Fibroblast of pulmonary artery (primary cell): ENCODE data around the gene CD177.
"Not testable (repeated sequence)": the region's sequence is repeated elsewhere in the genome, so short reads cannot be mapped to it uniquely, and the experiment has no call there.

Source experiments
- DNase-seq: peaks from one replicate; pipeline ENCODE4 v3.0.0-alpha.2; 2010; ENCODE audit warnings: low read depth
- H3K4me3 ChIP-seq: replicated peaks from 2 replicates; pipeline ENCODE4 v1.5.1; 2011; ENCODE audit warnings: low read depth, mild to moderate bottlenecking, control low read depth, low read length, moderate library complexity
- TF ChIP-seq, protein P1 (sequence below): IDR thresholded peaks from 2 replicates; pipeline ENCODE4 v1.5.1; 2011; ENCODE audit warnings: mild to moderate bottlenecking, control low read depth, low read length, inconsistent platforms; ENCODE audit errors: missing control alignments

CD177 gene

DNA sequence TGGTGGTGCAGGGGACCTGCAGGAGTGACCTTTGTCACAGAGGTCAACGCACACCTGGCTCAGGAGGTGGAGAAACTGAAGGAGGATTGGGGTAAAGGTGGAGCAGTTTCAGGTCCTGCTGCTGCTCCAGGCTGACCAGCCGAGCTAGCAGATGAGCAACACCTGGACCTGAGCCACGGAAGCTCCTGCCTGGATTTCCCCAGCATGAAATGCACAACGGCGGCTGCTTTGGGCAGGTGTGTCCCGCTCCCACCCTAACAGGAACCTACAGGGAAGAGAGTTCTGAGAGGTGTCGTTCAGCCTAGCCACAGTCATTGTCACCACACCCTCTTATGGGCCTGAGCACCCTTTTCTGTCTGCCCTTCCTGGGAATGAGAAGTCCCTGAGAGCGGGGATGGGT lies 15.7 kb upstream of the CD177 start:
- TF ChIP-seq, protein P1, sequence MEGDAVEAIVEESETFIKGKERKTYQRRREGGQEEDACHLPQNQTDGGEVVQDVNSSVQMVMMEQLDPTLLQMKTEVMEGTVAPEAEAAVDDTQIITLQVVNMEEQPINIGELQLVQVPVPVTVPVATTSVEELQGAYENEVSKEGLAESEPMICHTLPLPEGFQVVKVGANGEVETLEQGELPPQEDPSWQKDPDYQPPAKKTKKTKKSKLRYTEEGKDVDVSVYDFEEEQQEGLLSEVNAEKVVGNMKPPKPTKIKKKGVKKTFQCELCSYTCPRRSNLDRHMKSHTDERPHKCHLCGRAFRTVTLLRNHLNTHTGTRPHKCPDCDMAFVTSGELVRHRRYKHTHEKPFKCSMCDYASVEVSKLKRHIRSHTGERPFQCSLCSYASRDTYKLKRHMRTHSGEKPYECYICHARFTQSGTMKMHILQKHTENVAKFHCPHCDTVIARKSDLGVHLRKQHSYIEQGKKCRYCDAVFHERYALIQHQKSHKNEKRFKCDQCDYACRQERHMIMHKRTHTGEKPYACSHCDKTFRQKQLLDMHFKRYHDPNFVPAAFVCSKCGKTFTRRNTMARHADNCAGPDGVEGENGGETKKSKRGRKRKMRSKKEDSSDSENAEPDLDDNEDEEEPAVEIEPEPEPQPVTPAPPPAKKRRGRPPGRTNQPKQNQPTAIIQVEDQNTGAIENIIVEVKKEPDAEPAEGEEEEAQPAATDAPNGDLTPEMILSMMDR = no peak
- H3K4me3 ChIP-seq = no peak overlapping the region
- no peak for DNase-seq

DNA sequence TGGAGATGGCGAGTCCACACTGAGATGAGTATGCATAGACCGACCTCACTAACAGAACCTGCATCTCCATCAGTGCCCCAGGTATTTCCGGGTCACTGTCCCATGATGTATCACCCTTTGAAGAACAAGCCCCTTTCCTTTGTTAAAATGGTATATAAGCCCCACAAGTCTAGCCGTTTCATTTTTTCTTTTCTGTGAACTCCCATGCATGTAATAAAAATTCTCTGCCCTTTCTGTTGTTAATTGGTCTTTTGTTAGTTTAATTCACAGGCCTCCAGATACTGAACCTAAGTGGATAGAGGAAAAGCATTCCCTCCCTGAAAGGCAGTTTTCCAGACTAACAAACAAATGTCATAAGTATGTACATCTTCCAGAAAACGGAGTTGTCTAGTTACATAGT lies 15.0 kb upstream of the CD177 start:
- TF ChIP-seq, protein P1 = no peak
- H3K4me3 ChIP-seq = no peak overlapping the region
- no peak for DNase-seq

DNA sequence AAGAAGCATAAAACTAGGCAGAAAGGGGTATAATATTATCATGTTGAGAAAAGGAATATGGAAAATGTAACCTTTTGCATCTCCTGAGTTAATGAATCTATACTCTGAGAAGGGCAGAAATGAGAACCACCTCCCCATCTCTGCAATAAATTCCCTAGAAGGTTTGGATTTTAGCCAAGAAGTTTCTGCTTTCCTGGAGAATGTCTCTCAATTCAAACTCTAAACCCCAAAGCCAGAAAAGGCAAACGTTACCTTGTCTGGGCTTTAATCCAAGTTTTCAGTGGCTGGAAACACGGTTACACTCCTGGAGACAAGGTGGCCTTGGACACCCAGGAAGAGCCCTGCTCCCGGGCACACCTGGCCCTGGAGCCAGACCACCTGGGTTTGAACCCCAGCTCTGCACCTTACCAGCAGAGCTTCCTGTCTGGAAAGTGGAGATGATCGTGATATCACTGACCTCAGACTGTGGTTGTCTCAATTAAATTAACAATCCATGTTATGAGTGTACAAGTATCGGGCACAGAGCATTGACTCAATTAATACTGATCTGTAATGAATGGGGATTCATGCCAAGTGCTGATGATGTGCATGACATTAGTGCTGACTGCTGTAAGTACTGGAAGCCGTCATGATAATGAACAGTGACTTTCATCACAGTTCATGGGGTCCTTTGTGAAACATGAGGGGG lies 14.1 kb upstream of the CD177 start:
- not testable (repeated sequence) for H3K4me3 ChIP-seq, DNase-seq

DNA sequence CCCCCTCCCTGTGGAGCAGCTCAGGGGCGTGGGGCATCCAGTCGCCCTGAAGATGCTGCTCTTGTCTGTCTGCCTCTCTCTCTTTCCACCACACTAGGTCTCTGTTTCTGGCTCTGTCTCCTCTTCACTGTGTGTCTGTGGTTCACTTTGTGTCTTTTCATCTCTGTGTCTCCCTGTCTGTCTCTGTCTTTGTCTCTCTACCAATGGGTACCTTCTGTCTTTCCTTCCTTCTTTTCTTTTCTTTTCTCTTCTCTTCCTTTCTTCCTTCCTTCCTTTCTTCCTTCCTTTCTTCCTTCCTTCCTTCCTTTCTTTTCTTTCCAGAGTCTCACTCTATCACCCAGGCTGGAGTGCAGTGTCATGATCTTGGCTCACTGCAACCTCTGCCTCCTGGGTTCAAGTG lies 13.4 kb upstream of the CD177 start:
- H3K4me3 ChIP-seq, DNase-seq: not testable (repeated sequence)

DNA sequence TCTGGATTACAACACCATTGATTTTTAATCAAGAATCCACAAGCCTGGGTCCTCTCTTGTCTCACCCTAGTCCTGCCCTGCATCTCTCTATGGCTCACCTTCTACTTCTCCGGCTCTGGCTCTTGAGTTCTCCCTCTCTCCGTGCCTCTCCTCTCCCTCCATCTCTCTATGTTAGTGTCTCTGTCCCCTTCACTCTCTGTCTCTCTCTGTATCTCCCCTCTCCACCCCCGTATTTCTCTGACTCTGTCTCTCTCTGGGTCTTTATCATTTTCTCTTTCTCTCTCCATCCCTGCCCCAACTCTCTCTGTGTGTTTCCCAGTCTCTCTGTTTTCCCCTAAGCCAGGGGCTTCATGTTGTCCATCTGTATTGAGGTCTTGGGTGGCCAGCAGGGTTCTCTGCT lies 12.4 kb upstream of the CD177 start:
- not testable (repeated sequence) for H3K4me3 ChIP-seq, DNase-seq

DNA sequence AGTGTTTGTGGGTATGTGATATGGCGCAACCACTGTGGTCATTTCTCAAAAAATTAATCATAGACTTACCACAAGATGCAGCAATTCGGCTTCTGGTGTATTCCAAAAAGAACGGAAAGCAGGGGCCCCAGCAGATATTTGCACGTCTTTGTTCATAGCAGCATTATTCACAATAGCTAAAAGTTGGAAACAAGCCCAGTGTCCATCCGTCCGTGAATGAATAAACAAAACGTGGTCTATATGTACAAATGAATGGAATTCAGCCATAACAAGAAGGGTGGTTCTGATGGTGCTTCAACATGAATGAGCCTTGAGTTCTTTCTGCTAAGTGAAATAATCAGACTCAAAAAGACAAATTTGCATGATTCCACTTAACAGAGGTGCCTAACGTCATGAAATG lies 11.4 kb upstream of the CD177 start:
- peak; percentile 22 for DNase-seq
- not testable (repeated sequence) for H3K4me3 ChIP-seq

DNA sequence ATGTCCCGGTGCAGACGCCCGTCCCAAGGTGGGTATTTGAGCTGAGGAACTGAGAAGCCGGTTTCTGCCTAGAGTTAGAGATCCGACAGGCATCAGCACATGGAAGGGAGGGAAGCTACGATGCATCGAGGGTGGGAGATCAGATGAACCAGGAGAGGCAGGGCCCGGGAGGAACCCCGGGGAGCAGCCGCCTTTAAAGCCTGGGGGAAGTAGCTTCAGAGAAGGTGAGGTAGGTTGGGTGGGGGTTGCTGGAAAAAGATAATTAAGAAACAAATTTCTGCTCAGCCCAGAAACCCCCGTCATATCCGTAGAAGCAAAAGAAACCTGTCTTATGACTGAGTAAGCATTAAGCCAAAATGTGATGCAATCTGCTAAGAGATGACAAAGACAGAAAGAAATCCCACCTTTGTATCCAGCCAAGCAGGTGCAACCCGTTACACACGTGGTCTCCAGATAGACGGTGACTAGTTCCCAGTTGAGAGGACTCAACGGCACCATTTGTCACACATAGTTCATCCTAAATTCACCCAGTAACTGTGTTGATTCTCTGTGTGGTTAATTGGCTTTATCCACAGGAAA lies 9.1 kb upstream of the CD177 start:
- DNase-seq, H3K4me3 ChIP-seq: not testable (repeated sequence)

DNA sequence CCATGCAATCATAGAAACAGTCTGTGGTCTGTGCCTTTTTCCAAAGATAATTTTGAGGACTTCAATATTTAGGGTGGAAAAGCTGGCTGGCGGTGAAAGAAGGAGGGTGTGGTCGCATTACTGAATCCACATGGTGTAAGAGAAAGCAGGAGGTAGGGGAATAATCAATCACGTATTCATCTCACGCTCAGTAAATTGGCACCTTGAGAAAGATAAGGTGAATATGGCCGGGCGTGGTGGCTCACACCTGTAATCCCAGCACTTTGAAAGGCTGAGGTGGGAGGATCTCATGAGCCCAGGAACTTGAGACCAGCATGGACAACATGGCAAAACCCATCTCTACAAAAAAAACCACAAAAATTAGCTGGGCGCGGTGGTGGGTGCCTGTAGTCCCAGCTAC lies 3.7 kb upstream of the CD177 start:
- not testable (repeated sequence) for H3K4me3 ChIP-seq, DNase-seq

DNA sequence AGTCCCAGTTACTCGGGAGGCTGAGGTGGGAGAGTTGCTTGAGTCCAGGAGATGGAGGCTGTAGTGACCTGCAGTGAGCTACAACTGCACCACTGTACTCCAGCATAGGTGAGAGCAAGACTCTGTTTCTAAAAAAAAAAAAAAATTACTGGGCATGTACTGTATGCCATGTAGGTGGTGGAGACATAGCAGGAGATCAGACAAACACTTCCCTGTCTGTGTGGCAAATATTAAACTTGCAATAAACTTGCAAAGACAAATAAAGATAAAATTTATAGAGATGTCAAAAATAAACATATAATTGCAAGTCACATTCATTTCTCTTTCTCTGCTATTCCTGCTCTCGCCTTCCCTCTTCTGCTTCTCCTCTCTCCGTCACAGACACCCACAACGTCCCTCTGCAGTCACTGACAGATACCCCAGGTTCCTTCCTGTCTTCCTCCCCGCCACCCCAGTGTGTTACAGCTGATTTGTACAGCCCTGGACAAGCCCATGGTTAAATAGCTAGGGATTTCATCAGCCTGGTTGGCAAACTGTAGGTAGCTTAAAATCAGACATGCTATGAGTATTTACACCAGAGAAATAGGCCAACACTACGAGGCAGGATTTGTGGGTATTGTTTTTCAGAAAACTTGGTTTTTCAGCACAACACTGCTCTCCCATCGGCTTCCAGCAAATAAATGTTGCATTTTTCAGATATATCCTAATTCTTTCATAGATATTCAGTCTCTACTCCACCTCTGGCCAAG lies 1.3 kb upstream of the CD177 start:
- TF ChIP-seq, protein P1 = no peak
- H3K4me3 ChIP-seq = no peak overlapping the region

DNA sequence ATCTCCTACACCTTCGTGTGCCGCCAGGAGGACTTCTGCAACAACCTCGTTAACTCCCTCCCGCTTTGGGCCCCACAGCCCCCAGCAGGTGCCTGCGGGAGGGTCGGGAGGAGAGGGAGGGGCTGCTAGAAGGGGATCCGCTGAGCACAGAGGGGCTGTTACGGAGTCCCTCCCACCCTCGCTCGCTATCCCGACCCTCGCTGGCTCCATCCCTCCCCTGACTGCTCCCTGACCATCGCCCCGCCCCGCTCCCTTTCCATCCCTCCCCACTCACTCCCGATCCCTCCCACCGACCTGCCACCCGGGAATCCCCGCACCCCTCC lies 780 bp downstream of the CD177 start:
- no peak for DNase-seq
- no peak overlapping the region for H3K4me3 ChIP-seq
- TF ChIP-seq, protein P1 = no peak

More for the DNA sequence above, 1.3 kb upstream of the CD177 start:
- no peak for DNase-seq

DNA sequence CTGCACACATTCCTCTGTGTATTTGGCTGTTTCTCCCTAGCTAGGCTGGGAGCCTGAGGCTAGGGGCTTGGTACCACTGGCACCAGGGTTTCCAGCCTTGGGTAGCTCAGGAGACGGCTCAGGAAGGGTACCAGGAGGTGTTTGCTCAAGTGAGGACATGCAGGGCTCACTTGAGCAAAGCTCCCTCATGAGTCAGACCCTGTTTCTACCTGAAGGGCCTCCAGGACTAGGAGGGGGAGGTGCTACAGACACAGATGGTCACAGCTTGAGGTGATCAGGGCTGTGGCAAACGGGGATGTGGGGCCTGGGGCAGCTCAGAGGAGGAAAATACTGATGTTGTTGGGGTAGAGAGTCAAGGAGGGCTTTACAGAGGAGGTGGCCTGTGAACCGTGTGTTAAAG lies 3.3 kb downstream of the CD177 start:
- H3K4me3 ChIP-seq, DNase-seq: not testable (repeated sequence)
